NCI-H1417 (cell line): ENCODE data around the gene PDE7B.

Experiments used
- DNase-seq, 3 experiments: peaks; one replicate each; lab custom pipeline; 2025; lab: John Stamatoyannopoulos, UW

Gene PDE7B

DNA sequence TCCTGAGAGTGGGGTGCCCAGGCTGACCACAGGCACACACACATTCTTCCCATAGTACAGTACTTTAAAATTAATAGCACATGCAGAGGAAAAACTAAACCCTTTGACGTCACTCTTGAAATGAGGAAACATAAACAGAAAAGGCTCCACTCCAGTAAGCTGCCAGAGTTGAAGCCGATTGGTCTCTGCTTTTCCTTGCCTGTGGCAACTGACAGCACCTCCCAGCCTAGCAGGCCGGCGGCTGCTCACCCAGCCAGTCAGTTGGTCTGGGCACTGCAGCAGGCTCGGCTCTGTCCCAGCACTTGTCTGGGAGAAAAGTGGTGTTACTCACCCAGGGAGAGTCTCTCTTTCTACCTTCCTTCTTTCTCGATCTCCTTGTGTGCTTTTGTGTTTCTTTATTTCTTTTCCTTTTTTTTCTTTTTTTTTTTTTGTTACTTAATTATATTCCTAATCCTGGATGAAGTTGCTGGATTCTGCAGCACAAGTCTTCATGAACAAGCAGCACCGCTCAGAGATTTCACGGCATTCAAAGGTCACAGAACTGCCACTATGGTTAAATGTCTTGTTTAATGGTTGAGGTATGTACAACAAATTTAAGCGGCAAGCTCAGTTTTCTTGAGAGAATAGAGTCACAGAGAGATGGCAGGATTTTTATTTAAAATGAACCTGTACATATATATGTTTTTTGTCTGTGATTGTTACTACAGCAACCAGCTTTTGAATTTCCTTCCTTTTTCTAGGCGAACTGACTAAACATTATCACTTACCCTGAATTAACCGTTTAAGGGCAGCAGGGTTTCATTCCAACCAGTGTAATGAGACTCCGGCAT, at the start of gene PDE7B:
Gene PDE7B (plus strand): TSS at position 260 of the 830 bp plus-strand sequence.
- peak in 1 of 3 experiments; percentile 28 for DNase-seq

DNA sequence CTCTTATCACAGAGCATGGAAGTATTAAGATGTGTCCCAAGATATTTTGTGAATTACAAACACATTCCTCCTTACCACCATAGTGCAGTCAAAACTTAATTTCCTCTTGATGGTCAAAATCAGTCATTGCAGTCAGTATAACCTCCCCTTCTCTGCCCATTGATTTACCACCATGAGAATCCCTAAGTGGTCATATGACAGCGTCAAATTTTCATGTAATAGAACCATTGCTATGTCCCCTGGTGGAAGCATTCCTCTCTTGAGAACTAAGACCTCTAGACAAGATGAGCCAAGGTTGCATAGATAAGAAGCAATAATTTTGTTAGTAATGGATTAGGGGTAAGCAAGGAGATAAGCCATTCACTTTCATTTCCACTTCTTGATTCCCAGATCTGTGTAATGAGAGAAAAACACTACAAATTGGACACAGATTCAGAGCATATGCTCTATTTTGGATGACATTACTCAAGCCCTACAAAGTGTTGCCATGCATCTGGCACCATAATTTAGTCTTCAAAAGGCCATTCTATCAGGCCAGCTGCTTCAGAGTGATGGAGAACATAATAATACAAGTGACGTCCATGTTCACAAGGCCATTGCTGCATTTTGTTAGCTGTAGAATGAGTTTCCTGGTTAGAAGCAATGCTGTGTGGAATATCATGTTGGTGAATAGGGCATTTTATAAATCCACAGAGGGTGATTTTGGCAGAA, 49.6 kb upstream of the PDE7B start:
- no peak for DNase-seq

DNA sequence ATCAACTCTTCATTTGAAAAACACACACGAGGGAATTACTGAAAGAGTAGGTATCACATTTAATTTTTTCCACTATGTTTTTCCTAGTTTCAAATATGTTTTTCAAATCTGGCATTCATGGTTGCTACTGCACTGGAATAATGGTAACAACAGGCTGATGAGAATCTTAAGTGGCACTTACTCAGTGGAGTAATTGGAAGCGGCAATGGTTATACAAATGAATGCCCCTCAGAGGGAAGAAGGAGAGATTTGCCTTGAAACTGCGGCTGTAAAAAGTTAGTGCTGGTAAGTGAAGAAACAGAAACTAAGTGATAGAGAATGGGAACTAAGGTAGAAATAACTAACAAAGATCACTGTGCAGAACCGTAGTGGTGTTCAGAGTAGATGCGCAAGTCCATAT, 41.0 kb upstream of the PDE7B start:
- DNase-seq, result peak in 1 of 3 experiments; percentile 47

DNA sequence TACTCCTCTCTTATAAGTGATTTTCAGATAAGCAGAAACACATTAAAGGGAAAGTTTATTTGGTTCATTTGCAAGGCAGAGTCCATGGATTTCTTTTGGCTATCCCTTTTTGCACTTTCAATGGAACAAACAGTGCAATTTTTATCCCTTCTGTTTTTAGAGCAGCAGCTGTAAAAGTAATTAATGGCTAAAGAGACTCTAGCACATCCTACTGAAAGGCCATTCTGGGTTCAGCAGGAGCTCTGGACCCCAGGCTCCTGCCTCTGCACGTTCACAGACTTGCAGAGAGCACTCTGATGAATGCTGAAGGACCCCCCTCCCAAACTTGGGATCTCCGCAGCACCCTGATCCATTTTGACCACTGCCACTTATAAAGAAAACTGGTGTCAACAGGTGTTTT, 40.3 kb upstream of the PDE7B start:
- no peak for DNase-seq

DNA sequence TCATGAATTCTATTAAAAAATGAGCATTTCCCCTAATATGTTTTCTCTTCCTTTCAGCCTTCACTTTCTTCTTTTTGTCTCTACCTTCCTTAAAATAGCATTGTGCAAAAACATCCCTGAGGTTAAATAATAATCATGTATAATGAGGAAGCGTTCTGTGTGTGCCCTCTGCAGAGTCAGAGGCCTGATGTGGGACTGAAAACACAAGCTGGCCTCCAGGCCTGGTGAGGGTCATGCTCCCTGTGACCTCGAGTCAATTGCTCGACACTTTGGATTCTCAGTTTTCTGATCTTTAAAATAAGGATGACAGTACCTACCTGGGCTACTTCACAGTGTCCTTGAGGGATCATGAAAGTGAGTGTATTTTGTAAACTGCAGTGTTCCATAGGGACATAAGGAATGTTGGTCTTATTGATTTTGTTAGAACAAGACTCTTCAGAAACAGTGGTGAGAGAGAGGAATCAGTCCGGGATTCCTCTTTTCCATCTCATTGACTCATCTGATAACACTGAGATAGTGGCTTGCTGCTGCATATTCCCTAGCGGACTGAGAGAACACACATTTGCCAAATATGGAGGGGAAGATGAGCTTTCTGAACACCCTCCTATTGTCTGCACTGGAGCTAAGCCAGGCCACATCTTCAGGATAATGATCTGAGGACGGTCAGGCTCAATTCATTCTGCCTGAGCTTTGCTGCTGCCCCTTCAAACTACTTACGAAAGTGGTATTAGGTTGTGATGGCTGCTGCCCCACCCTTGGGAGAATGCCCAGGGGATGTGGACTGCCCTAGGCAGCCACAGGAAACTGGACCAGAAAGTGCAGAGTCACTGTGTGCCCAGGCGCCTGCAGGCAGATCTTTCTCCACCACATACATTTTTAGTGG, 39.6 kb upstream of the PDE7B start:
- peak in 1 of 3 experiments; percentile 30 for DNase-seq

DNA sequence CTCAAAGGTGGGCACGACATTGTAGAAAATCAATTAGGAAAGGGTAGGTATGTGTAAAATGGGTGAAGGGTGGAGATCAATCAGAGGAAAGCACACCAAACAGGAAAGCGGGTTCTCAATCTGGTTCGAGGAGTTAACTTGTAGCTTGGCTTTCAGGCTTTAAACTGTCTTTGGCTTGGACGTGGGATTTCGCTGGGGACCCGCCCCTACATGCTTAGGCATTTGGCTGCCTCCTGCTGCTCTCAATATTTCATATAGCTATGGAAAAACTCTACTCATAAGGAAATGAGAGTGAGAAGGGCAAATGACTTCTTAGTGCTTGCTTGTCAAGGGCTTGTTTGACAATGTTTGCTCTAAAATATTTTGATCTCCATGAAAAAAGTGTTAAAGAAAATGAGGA, 38.1 kb upstream of the PDE7B start:
- DNase-seq, result no peak

DNA sequence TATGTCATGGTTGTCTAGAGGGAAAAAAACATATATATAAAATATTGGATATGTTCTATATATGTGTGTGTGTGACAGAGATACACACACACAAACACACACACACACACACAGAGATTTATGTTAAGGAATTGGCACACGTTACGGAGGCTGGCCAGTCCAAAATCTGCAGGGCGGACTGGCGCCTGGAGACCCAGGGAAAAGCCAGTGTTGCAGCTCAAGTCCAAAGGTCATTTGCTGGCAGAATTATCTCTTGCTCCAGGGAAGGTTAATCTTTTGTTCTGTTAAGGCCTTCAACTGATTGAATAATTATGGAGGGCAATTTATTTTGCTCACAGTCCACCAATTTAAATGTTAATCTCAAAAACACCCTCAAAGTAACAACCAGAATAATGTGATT, 37.5 kb upstream of the PDE7B start:
- no peak for DNase-seq

DNA sequence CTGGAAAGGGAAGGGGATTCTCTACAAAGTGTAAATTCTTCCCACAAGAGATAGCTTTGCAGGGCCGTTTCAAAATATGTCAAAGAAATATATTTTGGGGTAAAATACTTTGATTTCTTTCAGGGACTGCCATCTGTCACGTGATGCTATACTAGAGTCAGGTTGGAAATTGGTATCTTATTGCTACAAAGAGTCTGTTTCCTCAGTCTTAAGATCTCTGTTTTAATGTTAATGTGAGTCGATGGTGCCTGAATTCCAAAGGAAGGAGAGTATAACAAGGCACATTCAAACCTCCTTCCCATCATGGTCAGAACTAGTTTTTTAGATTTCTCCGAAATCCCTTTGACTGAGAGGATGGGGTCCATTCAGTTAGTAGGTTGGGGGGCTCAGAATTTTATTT, 36.3 kb upstream of the PDE7B start:
- DNase-seq, result no peak

DNA sequence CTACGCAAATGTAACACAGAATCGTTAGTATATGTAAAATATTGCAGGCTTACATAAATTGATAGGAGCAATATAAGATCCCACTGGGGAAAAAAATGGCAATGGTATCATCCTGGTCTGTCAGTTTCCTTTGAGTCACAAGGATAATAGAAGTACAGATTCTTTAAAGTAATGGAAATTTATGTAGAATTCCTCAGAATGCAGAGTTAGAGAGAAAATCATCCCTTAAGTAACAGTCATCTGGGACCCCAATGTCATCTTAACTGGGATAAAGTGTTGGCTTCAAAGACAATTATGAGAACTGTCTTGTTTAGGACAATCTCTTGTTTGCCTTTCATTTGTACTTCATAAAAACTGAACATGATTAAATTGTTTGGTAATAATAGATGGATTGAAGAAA, 34.5 kb upstream of the PDE7B start:
- DNase-seq, result no peak

DNA sequence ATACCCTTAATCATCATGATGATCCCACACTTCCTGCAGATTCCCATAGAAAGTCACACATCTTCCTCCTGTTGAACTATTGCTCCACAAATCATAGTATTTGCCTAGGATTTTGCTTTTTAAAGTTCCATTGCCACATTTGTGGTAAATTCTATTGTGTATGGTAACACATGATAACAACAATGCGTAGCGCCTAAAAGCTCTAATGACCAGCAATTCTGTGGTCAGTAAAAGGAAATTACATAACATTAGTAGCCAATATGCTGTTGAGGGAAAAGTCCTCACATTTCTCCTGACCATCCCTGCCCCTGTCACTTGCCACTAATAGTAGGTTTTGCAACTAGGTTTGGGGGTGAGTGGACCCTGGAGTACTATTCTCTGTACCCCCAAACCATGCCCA, 31.8 kb upstream of the PDE7B start:
- no peak for DNase-seq

DNA sequence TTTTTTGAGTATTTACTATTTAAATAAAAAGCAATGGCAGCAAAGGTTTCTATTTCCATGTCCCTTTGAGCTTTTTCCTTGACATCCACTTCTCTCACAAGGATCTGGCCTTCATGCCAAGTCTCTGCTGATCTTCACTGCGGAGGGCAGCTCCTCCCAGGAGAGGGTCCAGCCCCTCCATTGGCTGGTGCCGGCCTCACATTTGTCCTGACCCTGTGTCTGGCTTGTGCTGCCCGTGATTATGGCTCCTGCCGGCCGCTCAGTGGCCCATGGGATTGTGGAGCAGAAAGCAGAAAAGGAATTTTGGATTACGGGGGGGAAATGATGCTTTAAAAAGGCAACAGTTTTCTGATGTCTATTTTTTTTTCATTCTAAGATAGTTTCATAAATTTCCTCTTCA, 31.2 kb upstream of the PDE7B start:
- DNase-seq, result no peak

DNA sequence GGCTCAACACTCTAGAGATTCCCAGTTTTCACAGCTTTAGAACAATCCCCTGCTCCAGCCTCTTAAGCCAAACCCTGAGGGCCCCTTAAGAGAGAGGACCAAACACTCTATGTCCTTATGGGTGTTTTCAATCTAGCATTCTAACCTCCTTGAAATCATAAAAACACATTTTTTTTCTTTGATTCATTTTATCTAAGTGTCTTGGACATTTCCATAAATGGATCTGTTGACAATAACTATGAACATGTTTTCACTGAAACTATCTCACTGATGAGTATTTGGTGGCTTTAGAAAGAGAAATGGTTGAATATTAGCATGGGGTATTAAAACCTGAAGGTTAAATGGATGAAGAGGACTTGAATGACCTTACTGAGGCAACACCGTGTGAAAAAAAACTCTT, 27.6 kb upstream of the PDE7B start:
- DNase-seq, result no peak

DNA sequence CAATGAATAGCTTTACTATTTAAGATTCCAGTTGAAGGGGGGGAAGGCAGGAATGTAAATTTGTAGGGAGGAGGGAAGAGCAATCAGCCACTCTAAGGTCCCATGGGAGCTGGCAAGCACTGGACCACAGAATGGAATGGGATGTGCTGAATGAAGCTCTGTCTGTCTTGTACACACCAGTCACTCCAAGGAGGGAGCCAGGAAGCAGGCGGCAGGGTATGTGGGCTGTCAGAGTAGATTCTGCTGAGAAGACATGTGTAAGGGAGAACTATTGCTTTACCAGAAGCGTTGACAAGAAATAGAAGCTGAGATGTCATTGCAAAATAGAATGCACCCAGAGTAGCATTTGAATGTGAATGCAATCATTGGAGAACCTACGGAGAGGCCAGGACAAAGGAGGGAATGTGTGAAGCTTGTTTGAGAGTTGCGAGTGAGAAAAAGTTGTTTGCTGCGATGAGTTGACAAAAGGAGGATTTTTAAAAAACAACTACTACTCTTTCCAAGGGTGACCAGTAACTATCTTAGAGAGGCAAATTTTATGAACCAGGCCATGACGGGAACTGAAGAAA, 25.2 kb upstream of the PDE7B start:
- no peak for DNase-seq

DNA sequence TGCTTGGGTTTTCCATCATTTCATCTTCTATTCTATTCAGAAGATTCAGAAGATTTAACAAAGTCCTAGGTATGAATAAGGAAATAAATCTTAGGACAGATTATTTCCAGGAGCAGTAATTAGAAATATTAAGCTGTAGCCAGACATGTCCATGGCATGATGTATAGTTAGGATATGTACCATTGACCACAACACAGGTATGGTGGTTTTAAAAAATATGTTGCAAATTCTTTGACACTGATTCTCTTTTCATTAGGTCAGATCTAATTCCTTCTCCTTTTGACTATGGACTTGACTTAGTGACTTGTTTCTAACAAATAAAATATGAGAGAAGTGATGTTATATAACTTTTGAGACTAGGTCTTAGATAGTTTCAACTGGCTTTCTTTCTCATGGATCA, 23.5 kb upstream of the PDE7B start:
- DNase-seq, result no peak

DNA sequence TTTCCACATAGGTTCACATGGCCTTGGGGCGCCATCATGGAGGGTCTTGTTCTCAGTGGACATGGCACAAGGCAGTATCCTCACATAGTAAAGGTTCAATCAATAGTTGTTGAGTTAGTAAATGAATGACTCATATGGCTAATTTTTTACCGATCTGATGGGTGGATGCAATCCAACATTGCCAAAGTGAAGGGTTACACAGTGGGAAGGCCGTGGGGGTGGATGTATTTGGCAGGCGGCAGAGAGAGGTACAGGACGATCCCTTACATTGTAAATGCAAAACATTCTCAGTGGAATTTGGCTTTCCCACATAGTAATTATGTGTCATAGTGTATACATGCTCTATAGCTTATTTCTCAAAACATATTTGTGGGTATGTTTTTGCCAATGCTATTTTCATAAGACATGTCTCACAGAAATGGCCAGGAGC, 21.0 kb upstream of the PDE7B start:
- no peak for DNase-seq

DNA sequence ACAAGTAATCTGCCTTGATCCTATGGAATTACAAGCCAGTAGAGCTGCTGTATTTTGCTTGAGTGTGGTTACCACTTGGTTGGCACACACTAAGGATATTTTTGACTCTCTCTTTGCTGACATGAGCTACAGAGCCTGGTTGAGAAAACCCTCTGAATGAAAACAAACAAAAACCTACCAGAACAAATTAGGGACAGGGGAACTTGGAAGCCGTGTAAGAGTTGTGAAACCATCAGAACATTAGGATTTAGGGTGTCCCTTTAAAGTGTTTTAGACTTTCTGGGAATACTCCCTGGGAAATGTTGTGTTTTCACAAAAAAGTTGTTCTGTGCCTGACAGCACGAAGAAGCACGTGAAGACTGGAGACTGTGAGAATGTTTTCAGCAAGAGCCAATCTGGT, 20.5 kb upstream of the PDE7B start:
- DNase-seq, result no peak

DNA sequence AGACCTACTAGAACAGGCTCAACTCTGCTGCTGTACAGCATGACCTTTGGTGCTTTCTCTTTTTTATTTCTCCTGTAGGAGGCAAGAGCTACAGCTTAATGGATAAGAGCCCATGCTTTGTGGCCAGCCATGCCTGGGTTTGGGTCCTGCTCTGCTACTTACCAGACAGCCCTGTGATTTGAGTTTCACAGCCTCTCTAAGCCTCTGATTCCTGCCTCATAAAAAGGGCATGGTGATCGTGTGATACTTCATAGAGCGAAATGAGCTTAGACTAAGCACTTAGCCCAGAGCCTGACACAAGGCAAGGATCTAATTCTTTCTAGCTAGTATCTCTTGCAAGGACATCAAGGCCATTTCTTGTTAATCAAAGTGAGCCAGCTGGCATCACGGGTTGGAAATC, 19.3 kb upstream of the PDE7B start:
- DNase-seq, result no peak

DNA sequence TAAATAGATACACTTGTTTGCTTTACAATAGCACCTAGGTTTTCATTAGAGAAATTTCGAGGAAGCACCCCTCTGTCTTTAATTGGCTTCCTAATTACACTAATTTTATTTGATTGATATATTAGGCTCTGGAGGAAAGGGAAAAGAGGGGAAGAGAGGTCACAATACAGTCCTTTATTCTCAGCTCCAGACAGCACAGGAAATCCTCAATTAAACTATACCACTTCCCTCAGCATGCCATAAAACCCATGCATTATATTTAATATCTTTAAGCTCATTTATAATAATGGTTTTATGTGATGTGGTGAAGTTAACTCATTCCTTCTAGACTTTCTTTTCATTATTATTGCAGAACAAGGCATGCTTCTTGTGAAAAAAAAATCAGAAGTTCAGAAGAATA, 17.7 kb upstream of the PDE7B start:
- peak in 2 of 3 experiments; percentile 39 to 87 for DNase-seq

DNA sequence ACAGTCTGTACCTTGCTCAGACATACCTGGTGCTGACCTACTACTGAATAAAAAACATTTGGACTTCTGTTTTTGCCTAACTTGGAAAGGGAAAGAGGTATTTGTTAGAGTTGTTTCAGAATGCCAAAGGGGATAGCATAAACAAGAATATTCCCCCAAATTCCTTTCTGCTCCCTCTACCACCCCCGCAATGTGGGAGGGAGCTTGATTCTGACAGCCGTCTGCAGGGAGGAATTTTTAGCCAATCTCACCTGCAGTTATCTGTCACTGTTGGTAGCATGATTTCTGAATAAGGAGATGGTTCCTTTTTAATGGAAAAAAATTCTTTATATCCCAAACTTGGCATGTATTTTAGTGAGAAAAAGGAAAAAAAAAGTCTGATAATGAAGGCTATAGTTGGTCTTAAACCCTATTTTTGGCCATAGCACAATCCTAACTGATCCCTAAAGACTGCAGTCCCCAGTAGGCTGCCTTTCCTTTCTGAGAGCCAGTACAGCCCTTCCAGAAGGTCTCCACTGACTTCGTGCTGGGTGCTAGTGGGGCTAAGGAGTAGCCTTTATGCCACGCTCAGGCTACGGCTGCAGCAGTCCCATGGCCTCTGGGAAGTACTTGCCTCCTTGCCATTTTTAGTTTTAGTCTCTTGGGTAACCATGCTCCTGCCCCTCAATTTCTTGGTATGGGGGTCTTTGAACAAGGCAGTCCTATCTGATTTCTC, 13.6 kb upstream of the PDE7B start:
- no peak for DNase-seq

DNA sequence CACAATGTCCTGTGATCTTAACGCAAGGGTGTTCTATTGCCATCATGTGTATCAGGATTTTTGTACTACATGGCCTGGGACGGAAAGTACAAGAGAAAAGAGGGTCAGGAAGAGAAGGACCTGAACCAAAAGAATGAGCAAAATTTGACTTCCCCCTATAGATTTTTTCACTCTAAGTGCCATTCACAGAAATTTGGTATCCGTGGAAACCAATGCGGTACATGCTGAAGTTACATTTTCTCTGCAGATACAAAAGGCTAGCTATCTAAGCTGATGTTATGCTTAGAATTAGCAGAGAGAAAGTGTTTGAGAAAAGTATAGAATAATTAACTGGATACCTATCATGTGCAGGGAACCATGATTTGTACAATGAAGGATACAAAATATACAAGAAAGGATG, 12.4 kb upstream of the PDE7B start:
- no peak for DNase-seq

DNA sequence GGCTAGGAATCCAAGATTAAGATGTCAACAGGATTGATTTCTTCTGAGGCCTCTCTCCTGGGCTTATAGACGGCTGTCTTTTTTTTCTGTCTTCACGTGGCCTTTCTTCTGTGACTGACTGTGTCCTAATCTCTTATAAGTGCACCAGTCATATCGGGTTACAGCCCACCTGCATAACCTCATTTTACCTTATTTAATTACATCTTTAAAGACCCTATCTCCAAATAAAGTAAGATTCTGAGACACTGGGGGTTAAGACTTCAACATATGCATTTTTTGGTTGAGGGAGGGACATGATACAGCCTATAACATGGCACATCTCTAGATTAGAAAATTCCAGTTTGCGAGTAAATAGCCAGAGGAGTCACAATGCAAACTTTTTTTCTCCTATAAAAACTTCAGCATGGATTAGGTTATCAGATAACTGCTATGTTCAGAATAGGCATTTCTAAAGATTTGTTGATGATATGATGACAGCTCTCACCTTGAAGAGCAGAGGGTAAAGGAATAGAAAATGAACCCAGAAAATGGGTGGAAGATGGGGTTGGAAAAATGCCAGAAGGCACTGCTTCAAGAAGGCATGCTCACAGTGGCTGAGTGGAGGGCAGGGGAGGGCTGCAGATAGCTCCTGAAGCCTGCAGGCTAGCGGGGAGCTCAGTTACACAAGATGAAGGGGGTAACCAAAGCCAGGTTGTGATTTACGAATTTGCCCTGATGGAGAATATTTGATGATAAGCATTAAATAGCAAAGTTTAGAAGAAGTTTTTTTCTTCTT, 8.7 kb upstream of the PDE7B start:
- peak in 1 of 3 experiments; percentile 28 for DNase-seq
